Measurements from ENCODE around the gene ZNF451. TPM values are rescaled to one million over a fixed set of nuclear protein-coding genes. Genes with fewer than 3 reads are reported as not detected.

The ZNF451 gene
- total RNA-seq, 2 experiments from 2014 or later: 47.5 to 52.3 TPM

- H3K36me3 Mint-ChIP-seq: peaks cover 22% of the 10 kb centered on the region
- no peaks in the 10 kb centered on the region for H3K27me3 Mint-ChIP-seq
- no peak overlapping the region for H3K27ac Mint-ChIP-seq
- no peak for DNase-seq
- H3K4me1 Mint-ChIP-seq: no peaks in the 10 kb centered on the region
- no peaks in the 10 kb centered on the region for H3K9me3 Mint-ChIP-seq
- H3K4me3 Mint-ChIP-seq: no peak overlapping the region
These were observed 69.1 kb downstream of the ZNF451 start for GRCh38 chr6:57159127-57159526.

GRCh38 chr6:57162028-57162427 is 72.0 kb downstream of the ZNF451 start:
- no peak for DNase-seq
- Mint-ChIP-seq H3K27me3 (no peaks in the 10 kb centered on the region), H3K4me1 (no peaks in the 10 kb centered on the region), H3K36me3 (peaks cover 40% of the 10 kb centered on the region), H3K4me3 (no peak overlapping the region), H3K27ac (no peak overlapping the region), H3K9me3 (peaks cover 9% of the 10 kb centered on the region)

GRCh38 chr6:57162516-57162915 is 72.5 kb downstream of the ZNF451 start:
- no peak for DNase-seq
- H3K27ac Mint-ChIP-seq: no peak overlapping the region
- peaks cover 9% of the 10 kb centered on the region for H3K9me3 Mint-ChIP-seq
- H3K27me3 Mint-ChIP-seq: no peaks in the 10 kb centered on the region
- no peaks in the 10 kb centered on the region for H3K4me1 Mint-ChIP-seq
- H3K36me3 Mint-ChIP-seq: peaks cover 40% of the 10 kb centered on the region
- no peak overlapping the region for H3K4me3 Mint-ChIP-seq

GRCh38 chr6:57163956-57164355 is 74.0 kb downstream of the ZNF451 start:
- Mint-ChIP-seq H3K27me3 (no peaks in the 10 kb centered on the region), H3K9me3 (peaks cover 9% of the 10 kb centered on the region), H3K27ac (no peak overlapping the region), H3K36me3 (peaks cover 37% of the 10 kb centered on the region), H3K4me1 (no peaks in the 10 kb centered on the region), H3K4me3 (no peak overlapping the region)
- no peak for DNase-seq

GRCh38 chr6:57165080-57165479 is 75.1 kb downstream of the ZNF451 start:
- peaks cover 37% of the 10 kb centered on the region for H3K36me3 Mint-ChIP-seq
- no peak overlapping the region for H3K4me3 Mint-ChIP-seq
- peaks cover 9% of the 10 kb centered on the region for H3K9me3 Mint-ChIP-seq
- H3K27ac Mint-ChIP-seq: no peak overlapping the region
- H3K4me1 Mint-ChIP-seq: no peaks in the 10 kb centered on the region
- DNase-seq: no peak
- no peaks in the 10 kb centered on the region for H3K27me3 Mint-ChIP-seq

GRCh38 chr6:57172136-57173055 is 82.4 kb downstream of the ZNF451 start, which contains the start of gene BAG2:
Gene BAG2, plus strand, starts transcription at chr6:57172326. Its CDS starts 372 bp downstream, at chr6:57172698.
- H3K27me3 Mint-ChIP-seq: no peaks in the 10 kb centered on the region
- peaks cover 9% of the 10 kb centered on the region for H3K36me3 Mint-ChIP-seq
- DNase-seq: peak; percentile 92
- peaks cover 25% of the 10 kb centered on the region for H3K4me1 Mint-ChIP-seq
- peak within 1 kb of the TSS; percentile 94 for H3K4me3 Mint-ChIP-seq
- H3K27ac Mint-ChIP-seq: peak within 1 kb of the TSS; percentile 90
- H3K9me3 Mint-ChIP-seq: no peaks in the 10 kb centered on the region

GRCh38 chr6:57173056-57173885 is 83.3 kb downstream of the ZNF451 start:
- Mint-ChIP-seq H3K4me3 (peak overlapping the region; percentile 94), H3K4me1 (peaks cover 30% of the 10 kb centered on the region), H3K9me3 (no peaks in the 10 kb centered on the region), H3K27me3 (no peaks in the 10 kb centered on the region), H3K36me3 (peaks cover 14% of the 10 kb centered on the region), H3K27ac (peak overlapping the region; percentile 90)
- peak; percentile 19 for DNase-seq

- no peaks in the 10 kb centered on the region for H3K9me3 Mint-ChIP-seq
- peak overlapping the region; percentile 94 for H3K4me3 Mint-ChIP-seq
- no peak for DNase-seq
- no peaks in the 10 kb centered on the region for H3K27me3 Mint-ChIP-seq
- peak overlapping the region; percentile 90 for H3K27ac Mint-ChIP-seq
- H3K4me1 Mint-ChIP-seq: peaks cover 34% of the 10 kb centered on the region
- peaks cover 16% of the 10 kb centered on the region for H3K36me3 Mint-ChIP-seq
These were observed 84.0 kb downstream of the ZNF451 start for GRCh38 chr6:57173886-57174510.

- DNase-seq: no peak
- Mint-ChIP-seq H3K4me1 (peaks cover 34% of the 10 kb centered on the region), H3K36me3 (peaks cover 16% of the 10 kb centered on the region)
These were observed 84.5 kb downstream of the ZNF451 start for GRCh38 chr6:57174511-57174907.

GRCh38 chr6:57177545-57178265 is 87.7 kb downstream of the ZNF451 start:
- H3K27me3 Mint-ChIP-seq: no peaks in the 10 kb centered on the region
- peaks cover 22% of the 10 kb centered on the region for H3K36me3 Mint-ChIP-seq
- H3K4me3 Mint-ChIP-seq: no peak overlapping the region
- no peak overlapping the region for H3K27ac Mint-ChIP-seq
- peaks cover 34% of the 10 kb centered on the region for H3K4me1 Mint-ChIP-seq
- no peaks in the 10 kb centered on the region for H3K9me3 Mint-ChIP-seq
- no peak for DNase-seq

More at GRCh38 chr6:57174511-57174907, 84.5 kb downstream of the ZNF451 start:
- Mint-ChIP-seq H3K27me3 (no peaks in the 10 kb centered on the region), H3K27ac (no peak overlapping the region), H3K9me3 (no peaks in the 10 kb centered on the region), H3K4me3 (peak overlapping the region; percentile 94)

- Mint-ChIP-seq H3K9me3 (no peaks in the 10 kb centered on the region), H3K4me1 (peaks cover 17% of the 10 kb centered on the region), H3K36me3 (peaks cover 14% of the 10 kb centered on the region), H3K27ac (no peak overlapping the region), H3K27me3 (no peaks in the 10 kb centered on the region), H3K4me3 (no peak overlapping the region)
- DNase-seq: no peak
These were observed 90.6 kb downstream of the ZNF451 start for GRCh38 chr6:57180596-57180995.

- H3K27ac Mint-ChIP-seq: peak overlapping the region; percentile 42
- H3K4me1 Mint-ChIP-seq: peaks cover 9% of the 10 kb centered on the region
- H3K36me3 Mint-ChIP-seq: peaks cover 20% of the 10 kb centered on the region
- no peaks in the 10 kb centered on the region for H3K27me3 Mint-ChIP-seq
- H3K9me3 Mint-ChIP-seq: no peaks in the 10 kb centered on the region
- no peak overlapping the region for H3K4me3 Mint-ChIP-seq
- DNase-seq: no peak
These were observed 92.0 kb downstream of the ZNF451 start for GRCh38 chr6:57182017-57182432.

GRCh38 chr6:57183336-57183735 is 93.3 kb downstream of the ZNF451 start:
- Mint-ChIP-seq H3K27me3 (no peaks in the 10 kb centered on the region), H3K4me1 (peaks cover 3% of the 10 kb centered on the region), H3K9me3 (no peaks in the 10 kb centered on the region), H3K4me3 (no peak overlapping the region), H3K27ac (no peak overlapping the region), H3K36me3 (peaks cover 14% of the 10 kb centered on the region)
- no peak for DNase-seq

- H3K27ac Mint-ChIP-seq: no peak overlapping the region
These were observed 100.2 kb downstream of the ZNF451 start for GRCh38 chr6:57190140-57190539.

More at GRCh38 chr6:57190140-57190539, 100.2 kb downstream of the ZNF451 start:
- no peaks in the 10 kb centered on the region for H3K27me3 Mint-ChIP-seq
- H3K36me3 Mint-ChIP-seq: peaks cover 9% of the 10 kb centered on the region
- no peak overlapping the region for H3K4me3 Mint-ChIP-seq
- H3K4me1 Mint-ChIP-seq: no peaks in the 10 kb centered on the region
- no peaks in the 10 kb centered on the region for H3K9me3 Mint-ChIP-seq
- DNase-seq: no peak

Measured in activated naive CD8-positive, alpha-beta T cell treated with anti-CD3 and anti-CD28 coated beads for 36 hours (primary cell).